WTC11 (cell line): ENCODE data around the gene FBXO40. TPM values are rescaled to one million over a fixed set of nuclear protein-coding genes. Genes with fewer than 3 reads are reported as not detected.

Experiments used
- ATAC-seq: fragments of 200-7000 bp; cut with Tn5 transposase; 2 replicates; pipeline ENCODE4 v1.10.0; 2021; ENCODE audit warnings: mild to moderate bottlenecking, moderate library complexity
- CTCF ChIA-PET: fragments of 300-600 bp; sonication (Branson Sonifier 250); formaldehyde crosslinking; loops from one replicate; lab custom pipeline; 2021; ENCODE audit warnings: antibody characterized with exemption; lab: Charles Lee
- POLR2A ChIA-PET: fragments of 350-600 bp; sonication (Branson Sonifier 250); formaldehyde crosslinking; loops from one replicate; lab custom pipeline; 2021; ENCODE audit warnings: antibody characterized with exemption; lab: Charles Lee
- DNase-seq: peaks from one replicate; pipeline ENCODE4 v3.0.0; 2021; ENCODE audit warnings: low spot score
- H3K27ac Mint-ChIP-seq: 2 replicates; pipeline ENCODE4 v1.8.0; 2021; ENCODE audit warnings: mixed read lengths
- H3K27me3 Mint-ChIP-seq: 2 replicates; pipeline ENCODE4 v1.8.0; 2021; ENCODE audit warnings: low read depth, mild to moderate bottlenecking, moderate library complexity, mixed read lengths
- H3K36me3 Mint-ChIP-seq: 2 replicates; pipeline ENCODE4 v1.8.0; 2021; ENCODE audit warnings: mixed read lengths
- H3K4me1 Mint-ChIP-seq: 2 replicates; pipeline ENCODE4 v1.8.0; 2022; ENCODE audit warnings: mixed read lengths
- H3K4me3 Mint-ChIP-seq: 2 replicates; pipeline ENCODE4 v1.8.0; 2021; ENCODE audit warnings: mild to moderate bottlenecking, moderate library complexity, mixed read lengths
- H3K9me3 Mint-ChIP-seq: 2 replicates; pipeline ENCODE4 v1.8.0; 2021; ENCODE audit warnings: mixed read lengths
- ATF1 ChIP-seq: sonication (generic); formaldehyde crosslinking; IDR thresholded peaks from 2 replicates; pipeline ENCODE4 v1.8.1; 2023; ENCODE audit warnings: mild to moderate bottlenecking, moderate library complexity, missing genetic modification reagents
- CBFB ChIP-seq: sonication (generic); formaldehyde crosslinking; IDR thresholded peaks from 2 replicates; pipeline ENCODE4 v1.8.1; 2022; ENCODE audit warnings: mild to moderate bottlenecking, low read depth, missing genetic modification reagents
- CREB1 ChIP-seq: sonication (generic); formaldehyde crosslinking; IDR thresholded peaks from 2 replicates; pipeline ENCODE4 v1.8.0; 2023; ENCODE audit warnings: mild to moderate bottlenecking, missing genetic modification reagents
- E2F4 ChIP-seq: sonication (generic); formaldehyde crosslinking; IDR thresholded peaks from 2 replicates; pipeline ENCODE4 v1.8.1; 2022; ENCODE audit warnings: low read depth, mild to moderate bottlenecking, moderate library complexity, missing genetic modification reagents, borderline replicate concordance
- ERG ChIP-seq: fragments of 250-450 bp; sonication (Bioruptor Pico); IDR thresholded peaks from 2 replicates; pipeline ENCODE4 v1.8.0; 2021; ENCODE audit warnings: mild to moderate bottlenecking
- ESRRA ChIP-seq: sonication (generic); formaldehyde crosslinking; IDR thresholded peaks from 2 replicates; pipeline ENCODE4 v1.8.1; 2022; ENCODE audit warnings: mild to moderate bottlenecking, missing genetic modification reagents, borderline replicate concordance
- FOXP1 ChIP-seq: sonication (generic); formaldehyde crosslinking; IDR thresholded peaks from 2 replicates; pipeline ENCODE4 v1.8.0; 2022; ENCODE audit warnings: missing genetic modification reagents, mild to moderate bottlenecking, moderate library complexity, borderline replicate concordance
- HMGA2 ChIP-seq: fragments of 250-450 bp; sonication (Bioruptor Pico); IDR thresholded peaks from 2 replicates; pipeline ENCODE4 v1.4.0; 2021; ENCODE audit warnings: mild to moderate bottlenecking, moderate library complexity
- NFYB ChIP-seq: sonication (generic); formaldehyde crosslinking; conservative IDR thresholded peaks from 2 replicates; pipeline ENCODE4 v1.8.0; 2022; ENCODE audit warnings: low read depth, missing genetic modification reagents
- NR1H2 ChIP-seq: sonication (generic); formaldehyde crosslinking; IDR thresholded peaks from 2 replicates; pipeline ENCODE4 v1.9.0; 2021; ENCODE audit warnings: mild to moderate bottlenecking, moderate library complexity, missing genetic modification reagents
- OVOL2 ChIP-seq: fragments of 250-450 bp; sonication (Bioruptor Pico); IDR thresholded peaks from 2 replicates; pipeline ENCODE4 v1.9.0; 2021; ENCODE audit warnings: mild to moderate bottlenecking, borderline replicate concordance
- PREB ChIP-seq: sonication (generic); formaldehyde crosslinking; IDR thresholded peaks from 2 replicates; pipeline ENCODE4 v1.8.1; 2022; ENCODE audit warnings: mild to moderate bottlenecking, missing genetic modification reagents, moderate library complexity, borderline replicate concordance
- PRRX2 ChIP-seq: fragments of 250-450 bp; sonication (Bioruptor Pico); IDR thresholded peaks from 2 replicates; pipeline ENCODE4 v1.8.0; 2021; ENCODE audit warnings: mild to moderate bottlenecking
- RORB ChIP-seq: fragments of 250-450 bp; sonication (Bioruptor Pico); IDR thresholded peaks from 2 replicates; pipeline ENCODE4 v1.9.0; 2021; ENCODE audit warnings: mild to moderate bottlenecking
- SP1 ChIP-seq: sonication (generic); formaldehyde crosslinking; conservative IDR thresholded peaks from 2 replicates; pipeline ENCODE4 v1.8.1; 2022; ENCODE audit warnings: missing genetic modification reagents
- USF1 ChIP-seq: sonication (generic); formaldehyde crosslinking; IDR thresholded peaks from 2 replicates; pipeline ENCODE4 v1.8.0; 2022; ENCODE audit warnings: mild to moderate bottlenecking, missing genetic modification reagents
- USF2 ChIP-seq: sonication (generic); formaldehyde crosslinking; IDR thresholded peaks from 2 replicates; pipeline ENCODE4 v1.8.1; 2023; ENCODE audit warnings: mild to moderate bottlenecking, missing genetic modification reagents, moderate library complexity
- ZNF263 ChIP-seq: sonication (generic); formaldehyde crosslinking; IDR thresholded peaks from 2 replicates; pipeline ENCODE4 v1.8.1; 2022; ENCODE audit warnings: low read depth, mild to moderate bottlenecking, moderate library complexity, missing genetic modification reagents
- ZNF416 ChIP-seq: fragments of 250-450 bp; sonication (Bioruptor Pico); IDR thresholded peaks from 2 replicates; pipeline ENCODE4 v1.9.0; 2021; ENCODE audit warnings: mild to moderate bottlenecking, inconsistent platforms
- ZSCAN18 ChIP-seq: fragments of 250-450 bp; sonication (Bioruptor Pico); IDR thresholded peaks from 2 replicates; pipeline ENCODE4 v2.1.2; 2022; ENCODE audit warnings: mild to moderate bottlenecking, moderate library complexity
- total RNA-seq: library from RNA; stranded (reverse); gene quantifications from 3 replicates; pipeline ENCODE4 v1.2.3, GENCODE V29; 2021

FBXO40 gene
- total RNA-seq, 1 experiment from 2014 or later, result 0.04 TPM

GRCh38 chr3:121601212-121601812 lies 8.1 kb downstream of the FBXO40 start:
- no peak for TF ChIP-seq PREB (CRISPR knock-in tag)
- peaks cover 29% of the 10 kb centered on the region for H3K4me1 Mint-ChIP-seq
- no peak for DNase-seq
- ATAC-seq, result no peak
- H3K27ac Mint-ChIP-seq, result no peak overlapping the region
- H3K9me3 Mint-ChIP-seq, result no peaks in the 10 kb centered on the region
- no peaks in the 10 kb centered on the region for H3K27me3 Mint-ChIP-seq
- H3K36me3 Mint-ChIP-seq, result no peaks in the 10 kb centered on the region
- CTCF ChIA-PET, result interaction anchor here (1.0 to 1.5 kb wide), 2 partner anchors 8 to 48 kb away, joined by 3 read pairs; partner anchors contain the start of gene FBXO40
- no peak overlapping the region for H3K4me3 Mint-ChIP-seq
- POLR2A ChIA-PET, result no interaction called here

GRCh38 chr3:121604759-121605158 lies 11.6 kb downstream of the FBXO40 start:
- DNase-seq (no peak), ATAC-seq (no peak)
- no peak overlapping the region for H3K27ac Mint-ChIP-seq
- H3K36me3 Mint-ChIP-seq, result no peaks in the 10 kb centered on the region
- POLR2A ChIA-PET, result no interaction called here
- no peaks in the 10 kb centered on the region for H3K27me3 Mint-ChIP-seq
- CTCF ChIA-PET, result no interaction called here
- H3K4me1 Mint-ChIP-seq, result peaks cover 22% of the 10 kb centered on the region
- TF ChIP-seq HMGA2 (CRISPR knock-in tag) (no peak), PRRX2 (CRISPR knock-in tag) (no peak), FOXP1 (no peak), RORB (no peak), E2F4 (CRISPR knock-in tag) (no peak), OVOL2 (CRISPR knock-in tag) (no peak), NFYB (CRISPR knock-in tag) (no peak), ERG (no peak), CBFB (CRISPR knock-in tag) (no peak), ZNF263 (CRISPR knock-in tag) (no peak), CREB1 (CRISPR knock-in tag) (no peak), USF1 (CRISPR knock-in tag) (no peak), ZNF416 (CRISPR knock-in tag) (no peak), ZSCAN18 (CRISPR knock-in tag) (no peak), USF2 (CRISPR knock-in tag) (no peak), ESRRA (no peak), SP1 (CRISPR knock-in tag) (no peak), ATF1 (CRISPR knock-in tag) (no peak), NR1H2 (CRISPR knock-in tag) (no peak)
- H3K4me3 Mint-ChIP-seq, result no peak overlapping the region
- H3K9me3 Mint-ChIP-seq, result no peaks in the 10 kb centered on the region
